Left ventricle myocardium inferior (tissue), 1 donor: ENCODE measurements around the gene CREB5. TPM values are rescaled to one million over a fixed set of nuclear protein-coding genes. Genes with fewer than 3 reads are reported as not detected.
"Not testable (repeated sequence)": the region's sequence is repeated elsewhere in the genome, so short reads cannot be mapped to it uniquely, and the experiment has no call there.

Experiments used
- DNase-seq: peaks from one replicate; pipeline ENCODE4 v3.0.0-alpha.2; 2020
- H3K27ac ChIP-seq: fragments of 200-600 bp; replicated peaks from 2 replicates; pipeline ENCODE4 v1.8.0; 2021
- H3K27me3 ChIP-seq: fragments of 200-600 bp; 2 replicates; pipeline ENCODE4 v1.8.0; 2021; ENCODE audit warnings: low read depth
- H3K36me3 ChIP-seq: fragments of 200-600 bp; 2 replicates; pipeline ENCODE4 v1.8.0; 2021
- H3K4me1 ChIP-seq: fragments of 200-600 bp; 2 replicates; pipeline ENCODE4 v1.8.0; 2021
- H3K4me3 ChIP-seq: fragments of 200-600 bp; 2 replicates; pipeline ENCODE4 v1.8.0; 2021; ENCODE audit warnings: mild to moderate bottlenecking, moderate library complexity
- H3K9me3 ChIP-seq: fragments of 200-600 bp; replicated peaks from 2 replicates; pipeline ENCODE4 v1.8.0; 2021
- intact Hi-C: fragments of 100-400 bp; cut with micrococcal nuclease; formaldehyde crosslinking; loops from one replicate; pipeline ENCODE4 v1.11.0; 2022
- total RNA-seq: library from RNA; stranded (reverse); fragmentation: NEBNext Ultra II Directional; extraction: Animal tissue kit (Norgen Biotek cat#: 25700); gene quantifications from one replicate; pipeline ENCODE4 v1.2.1, GENCODE V29; 2021
- TF ChIP-seq, protein P1 (sequence below): fragments of 200-600 bp; IDR thresholded peaks from 2 replicates; pipeline ENCODE4 v1.8.0; 2021; ENCODE audit warnings: antibody characterized with exemption, mild to moderate bottlenecking, borderline replicate concordance
- donor health status: DM: no; HTN: yes; CAD: no; lungs with severe emphysema.

CREB5 gene
- total RNA-seq, 1 donor from 2014 or later: 9.8 TPM

DNA sequence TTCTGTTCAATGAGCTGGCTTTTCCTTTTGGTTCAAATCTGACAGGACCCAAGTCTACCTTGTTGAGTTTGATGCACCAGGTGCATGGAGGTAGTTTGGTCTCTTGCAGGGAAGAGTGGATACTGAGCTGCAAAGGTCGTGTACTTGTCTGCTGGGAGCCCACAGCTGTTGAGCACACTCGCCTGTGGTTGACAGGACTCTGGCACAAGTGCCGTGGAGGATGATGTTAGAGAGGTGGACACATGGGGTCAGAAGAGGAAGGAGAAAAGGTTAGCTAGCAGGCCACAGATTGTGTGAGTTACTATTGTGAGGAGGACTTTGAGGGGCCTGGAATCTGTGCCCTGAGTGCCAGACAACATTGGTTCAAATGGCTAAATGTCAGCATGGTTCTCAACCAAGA, 197.3 kb downstream of the CREB5 start:
- TF ChIP-seq, protein P1, sequence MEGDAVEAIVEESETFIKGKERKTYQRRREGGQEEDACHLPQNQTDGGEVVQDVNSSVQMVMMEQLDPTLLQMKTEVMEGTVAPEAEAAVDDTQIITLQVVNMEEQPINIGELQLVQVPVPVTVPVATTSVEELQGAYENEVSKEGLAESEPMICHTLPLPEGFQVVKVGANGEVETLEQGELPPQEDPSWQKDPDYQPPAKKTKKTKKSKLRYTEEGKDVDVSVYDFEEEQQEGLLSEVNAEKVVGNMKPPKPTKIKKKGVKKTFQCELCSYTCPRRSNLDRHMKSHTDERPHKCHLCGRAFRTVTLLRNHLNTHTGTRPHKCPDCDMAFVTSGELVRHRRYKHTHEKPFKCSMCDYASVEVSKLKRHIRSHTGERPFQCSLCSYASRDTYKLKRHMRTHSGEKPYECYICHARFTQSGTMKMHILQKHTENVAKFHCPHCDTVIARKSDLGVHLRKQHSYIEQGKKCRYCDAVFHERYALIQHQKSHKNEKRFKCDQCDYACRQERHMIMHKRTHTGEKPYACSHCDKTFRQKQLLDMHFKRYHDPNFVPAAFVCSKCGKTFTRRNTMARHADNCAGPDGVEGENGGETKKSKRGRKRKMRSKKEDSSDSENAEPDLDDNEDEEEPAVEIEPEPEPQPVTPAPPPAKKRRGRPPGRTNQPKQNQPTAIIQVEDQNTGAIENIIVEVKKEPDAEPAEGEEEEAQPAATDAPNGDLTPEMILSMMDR: no peak
- Histone ChIP-seq H3K4me1 (peaks cover 39% of the 10 kb centered on the region), H3K27ac (no peak overlapping the region), H3K9me3 (no peaks in the 10 kb centered on the region), H3K4me3 (no peak overlapping the region), H3K27me3 (no peaks in the 10 kb centered on the region), H3K36me3 (no peaks in the 10 kb centered on the region)
- intact Hi-C loops: loop anchor here (10.0 kb wide), 1 partner anchor 245 kb away; no protein-coding TSS in a partner anchor
- peak; percentile 27 for DNase-seq

DNA sequence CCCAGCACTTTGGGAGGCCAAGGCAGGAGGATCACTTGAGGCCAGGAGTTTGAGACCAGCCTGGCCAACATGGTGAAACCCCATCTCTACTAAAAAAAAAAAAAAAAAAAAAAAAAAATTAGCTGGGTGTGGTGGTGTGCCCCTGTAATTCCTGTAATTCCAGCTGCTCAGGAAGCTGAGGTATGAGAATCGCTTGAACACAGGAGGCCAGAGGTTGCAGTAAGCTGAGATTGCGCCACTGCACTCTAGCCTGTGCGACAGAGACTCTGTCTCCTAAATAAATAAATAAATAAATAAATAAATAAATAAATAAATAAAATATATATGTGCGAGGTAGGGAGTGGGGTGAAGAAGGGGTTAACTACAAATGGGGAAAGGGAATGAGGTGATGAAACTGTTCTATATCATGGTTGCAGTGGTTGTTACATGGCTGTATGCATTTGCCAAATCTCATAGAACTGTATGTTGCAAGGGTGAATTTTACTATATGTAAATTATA, 199.1 kb downstream of the CREB5 start:
- H3K4me1 ChIP-seq: peaks cover 21% of the 10 kb centered on the region
- intact Hi-C loops: loop anchor here (10.0 kb wide), 1 partner anchor 243 kb away; no protein-coding TSS in a partner anchor
- not testable (repeated sequence) for H3K27me3 ChIP-seq, H3K9me3 ChIP-seq, H3K36me3 ChIP-seq, DNase-seq, H3K4me3 ChIP-seq, H3K27ac ChIP-seq

GRCh38 chr7:28613262-28613661, 200.9 kb downstream of the CREB5 start:
- TF ChIP-seq, protein P1: no peak
- H3K27ac ChIP-seq: no peak overlapping the region
- no peak overlapping the region for H3K4me3 ChIP-seq
- no peaks in the 10 kb centered on the region for H3K36me3 ChIP-seq
- DNase-seq: no peak
- peaks cover 19% of the 10 kb centered on the region for H3K4me1 ChIP-seq
- intact Hi-C loops: loop anchor here (10.0 kb wide), 1 partner anchor 242 kb away; no protein-coding TSS in a partner anchor
- no peaks in the 10 kb centered on the region for H3K9me3 ChIP-seq
- no peaks in the 10 kb centered on the region for H3K27me3 ChIP-seq

- Histone ChIP-seq H3K9me3 (no peaks in the 10 kb centered on the region), H3K4me3 (no peak overlapping the region), H3K27me3 (no peaks in the 10 kb centered on the region), H3K36me3 (no peaks in the 10 kb centered on the region), H3K27ac (no peak overlapping the region), H3K4me1 (peaks cover 15% of the 10 kb centered on the region)
- TF ChIP-seq, protein P1: peak; percentile 46
- intact Hi-C loops: loop anchor here (10.0 kb wide), 1 partner anchor 240 kb away; no protein-coding TSS in a partner anchor
- no peak for DNase-seq
These were observed 202.8 kb downstream of the CREB5 start for GRCh38 chr7:28615091-28615490.

- Histone ChIP-seq H3K4me3 (no peak overlapping the region), H3K27ac (no peak overlapping the region), H3K4me1 (peaks cover 30% of the 10 kb centered on the region), H3K27me3 (no peaks in the 10 kb centered on the region), H3K36me3 (no peaks in the 10 kb centered on the region), H3K9me3 (no peaks in the 10 kb centered on the region)
- intact Hi-C loops: loop anchor here (10.0 kb wide), 1 partner anchor 237 kb away; no protein-coding TSS in a partner anchor
- TF ChIP-seq, protein P1: no peak
- no peak for DNase-seq
These were observed 205.1 kb downstream of the CREB5 start for GRCh38 chr7:28617308-28617880.

- no peak for DNase-seq
- no peak overlapping the region for H3K27ac ChIP-seq
- intact Hi-C loops: loop anchor here (10.0 kb wide), 1 partner anchor 236 kb away; no protein-coding TSS in a partner anchor
- H3K9me3 ChIP-seq: no peaks in the 10 kb centered on the region
- no peaks in the 10 kb centered on the region for H3K36me3 ChIP-seq
- H3K4me1 ChIP-seq: peaks cover 39% of the 10 kb centered on the region
- TF ChIP-seq, protein P1: no peak
- H3K4me3 ChIP-seq: no peak overlapping the region
- H3K27me3 ChIP-seq: no peaks in the 10 kb centered on the region
These were observed 206.1 kb downstream of the CREB5 start for GRCh38 chr7:28618383-28618782.
